Muscle layer of colon (tissue), 2 donors: ENCODE measurements around the gene KSR1.
"Not testable (repeated sequence)": the region's sequence is repeated elsewhere in the genome, so short reads cannot be mapped to it uniquely, and the experiment has no call there.

ENCODE experiments used
- H3K27ac ChIP-seq: one replicate; pipeline ENCODE4 v1.7.0; 2013; ENCODE audit warnings: low read depth, mild to moderate bottlenecking, low read length, moderate library complexity
- H3K27me3 ChIP-seq, 2 donors: one replicate each; pipeline ENCODE4 v1.7.0; 2013; ENCODE audit warnings: low read length in 2 of 2, mild to moderate bottlenecking in 2 of 2; ENCODE audit not compliant: insufficient read depth in 2 of 2, control insufficient read depth in 1 of 2
- H3K36me3 ChIP-seq: one replicate; pipeline ENCODE4 v1.7.0; 2013; ENCODE audit warnings: mild to moderate bottlenecking, low read length; ENCODE audit not compliant: insufficient read depth
- H3K4me1 ChIP-seq: one replicate; pipeline ENCODE4 v1.7.0; 2013; ENCODE audit warnings: mild to moderate bottlenecking, low read length; ENCODE audit not compliant: insufficient read depth
- H3K4me3 ChIP-seq, 2 donors: one replicate each; pipeline ENCODE4 v1.7.0; 2013; ENCODE audit warnings: low read length in 2 of 2, low read depth in 1 of 2, mild to moderate bottlenecking in 1 of 2, moderate library complexity in 1 of 2
- H3K9ac ChIP-seq: one replicate; pipeline ENCODE4 v1.7.0; 2013; ENCODE audit warnings: low read length
- H3K9me3 ChIP-seq: one replicate; pipeline ENCODE4 v1.7.0; 2013; ENCODE audit warnings: mild to moderate bottlenecking, low read length
- donor health status: abdominal sarcoma.
- donor health status: Adenocarcinoma of cecum.

The KSR1 gene

DNA sequence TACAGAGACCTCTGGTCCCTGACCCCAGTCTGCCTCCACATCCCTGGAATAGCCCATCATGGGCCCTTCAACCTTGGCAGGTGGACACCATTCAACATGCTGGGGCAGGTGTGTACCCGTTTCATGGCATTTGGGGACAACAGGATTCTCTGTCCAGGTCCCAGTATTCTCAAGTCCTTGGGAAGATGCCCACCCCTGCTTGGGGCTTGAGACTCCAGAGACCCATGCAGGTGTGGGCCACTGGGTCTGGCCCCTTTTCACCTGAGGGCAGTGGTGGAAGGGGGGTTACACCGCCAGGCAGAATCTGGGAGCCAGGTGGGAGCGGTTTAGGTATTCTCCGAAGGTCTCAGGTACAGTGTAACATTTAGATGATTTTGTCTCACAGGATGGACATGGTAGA is 37.1 kb upstream of the KSR1 start:
- no peaks in the 10 kb centered on the region for H3K4me1 ChIP-seq
- no peak overlapping the region for H3K4me3 ChIP-seq
- H3K9ac ChIP-seq: no peak overlapping the region
- no peaks in the 10 kb centered on the region for H3K9me3 ChIP-seq
- no peak overlapping the region for H3K27ac ChIP-seq
- no peaks in the 10 kb centered on the region for H3K27me3 ChIP-seq
- no peaks in the 10 kb centered on the region for H3K36me3 ChIP-seq

DNA sequence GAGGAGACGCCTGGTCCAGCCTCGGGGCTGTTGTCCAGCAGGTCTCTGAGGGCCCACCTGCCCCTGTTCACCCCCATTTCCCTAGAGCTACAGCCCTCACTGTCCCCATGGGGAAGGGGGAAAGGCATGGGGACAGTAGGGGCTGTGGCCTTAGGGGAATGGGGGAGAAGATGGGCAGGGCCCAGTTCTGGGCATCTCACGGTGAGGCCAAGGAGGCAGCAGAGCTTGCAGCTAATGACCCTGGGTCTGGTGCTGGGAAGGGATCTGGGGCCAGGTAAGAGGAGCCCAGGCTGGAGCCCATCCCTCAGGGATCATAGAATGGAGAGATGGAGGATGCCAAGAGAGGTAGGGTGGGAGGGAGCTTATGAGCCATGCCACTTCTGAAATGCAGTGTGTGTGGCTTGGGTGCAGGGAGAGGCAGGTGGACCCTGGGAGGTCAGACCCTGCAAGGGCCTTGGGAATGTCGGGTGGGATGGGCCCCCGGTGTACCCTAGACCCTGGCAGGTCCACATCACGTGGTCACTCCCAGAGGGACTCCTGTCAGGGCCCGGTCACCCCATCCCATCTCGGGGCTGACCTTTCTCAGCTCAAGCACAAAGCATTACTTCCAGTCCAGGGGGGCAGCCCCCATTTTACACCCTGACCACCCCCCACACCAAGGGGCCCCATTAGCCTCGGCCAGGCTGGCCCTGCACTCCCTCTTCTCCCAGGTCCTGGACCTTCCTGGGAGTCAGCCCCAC is 35.9 kb upstream of the KSR1 start:
- Histone ChIP-seq H3K4me1 (no peaks in the 10 kb centered on the region), H3K27ac (no peak overlapping the region), H3K4me3 (no peak overlapping the region), H3K36me3 (no peaks in the 10 kb centered on the region), H3K27me3 (no peaks in the 10 kb centered on the region), H3K9ac (no peak overlapping the region), H3K9me3 (no peaks in the 10 kb centered on the region)

DNA sequence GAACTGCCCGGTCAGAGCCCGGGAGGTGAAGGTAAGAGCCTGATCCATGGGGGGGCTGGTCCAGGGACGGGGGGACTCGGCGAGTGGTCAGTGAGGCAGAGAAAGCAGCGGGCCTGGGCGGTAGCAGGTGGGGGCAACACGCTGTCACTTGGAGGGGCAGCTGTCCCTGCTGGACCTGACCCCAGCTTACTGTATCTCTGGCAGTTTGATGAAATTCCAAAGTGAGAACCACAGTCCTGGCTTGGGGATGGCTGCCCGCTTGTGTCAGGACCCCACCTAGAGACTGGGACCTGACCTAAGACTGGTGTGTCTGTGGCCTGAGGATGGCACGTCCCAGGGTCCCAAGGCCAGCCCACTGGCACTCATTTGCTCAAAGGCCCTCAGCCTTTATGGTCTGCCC is 35.1 kb upstream of the KSR1 start:
- Histone ChIP-seq H3K4me3 (no peak overlapping the region), H3K4me1 (no peaks in the 10 kb centered on the region), H3K36me3 (no peaks in the 10 kb centered on the region), H3K9me3 (no peaks in the 10 kb centered on the region), H3K27me3 (no peaks in the 10 kb centered on the region), H3K27ac (no peak overlapping the region), H3K9ac (no peak overlapping the region)

DNA sequence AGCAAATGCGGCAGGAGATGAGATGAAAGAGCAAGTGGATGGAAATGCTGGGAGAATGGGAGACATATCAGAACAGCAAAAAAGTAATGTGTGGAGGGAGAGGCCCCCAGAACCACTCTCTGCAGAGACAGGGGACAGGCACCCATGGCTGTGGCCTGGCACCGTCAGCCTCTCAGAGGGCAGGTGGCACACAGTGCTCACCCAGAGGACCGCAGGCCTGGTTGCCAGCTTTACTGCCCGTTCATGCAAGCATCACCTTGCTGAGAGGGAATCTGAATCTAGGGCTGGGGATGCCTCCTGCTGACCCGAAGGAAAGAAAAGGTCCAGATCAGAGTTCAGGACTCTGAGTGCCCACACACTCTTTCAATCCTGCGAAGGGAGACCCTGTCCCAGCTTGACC is 34.6 kb upstream of the KSR1 start:
- not testable (repeated sequence) for H3K36me3 ChIP-seq, H3K9me3 ChIP-seq, H3K4me1 ChIP-seq, H3K27me3 ChIP-seq, H3K27ac ChIP-seq, H3K4me3 ChIP-seq, H3K9ac ChIP-seq

DNA sequence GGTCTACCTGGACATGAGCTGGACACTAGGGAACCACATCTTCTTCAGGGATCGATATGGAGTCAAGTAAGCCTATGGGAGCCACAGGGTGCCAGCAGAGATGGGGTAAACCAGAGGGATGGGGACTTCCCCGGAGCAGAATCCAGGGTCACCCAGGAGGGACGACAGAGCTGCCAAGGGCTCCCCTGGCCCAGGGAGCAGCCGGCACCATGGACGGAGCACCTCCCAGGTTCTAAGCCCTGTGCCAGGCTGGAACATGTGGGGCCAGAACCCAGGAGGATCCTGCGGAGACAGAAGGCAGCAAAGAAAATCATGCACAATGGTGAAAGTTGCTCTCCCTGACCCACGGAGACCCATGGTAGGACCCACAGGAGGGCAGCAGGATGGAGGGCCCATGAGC is 33.6 kb upstream of the KSR1 start:
- no peaks in the 10 kb centered on the region for H3K9me3 ChIP-seq

DNA sequence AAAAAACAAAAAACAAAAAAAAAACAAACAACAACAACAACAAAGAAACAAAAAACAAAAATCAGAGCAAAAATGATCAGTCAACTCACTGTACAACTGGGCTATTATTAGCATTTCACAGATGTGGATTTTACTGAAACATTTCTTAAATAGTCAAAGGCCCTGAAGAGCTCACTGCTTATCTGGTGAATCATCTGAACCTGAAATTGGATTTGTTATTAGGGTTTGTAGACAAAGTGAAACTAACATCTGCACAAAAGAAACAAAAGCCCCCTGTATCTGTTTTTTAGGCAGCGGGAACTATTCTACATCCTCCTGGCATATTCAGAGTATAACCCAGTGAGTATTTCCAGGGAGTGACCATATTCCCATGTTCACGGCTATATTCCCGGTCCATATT is 32.6 kb upstream of the KSR1 start:
- Histone ChIP-seq H3K27me3 (no peaks in the 10 kb centered on the region), H3K36me3 (no peaks in the 10 kb centered on the region), H3K27ac (no peak overlapping the region), H3K4me1 (no peaks in the 10 kb centered on the region), H3K4me3 (no peak overlapping the region), H3K9ac (no peak overlapping the region), H3K9me3 (no peaks in the 10 kb centered on the region)

More for the DNA sequence above, 33.6 kb upstream of the KSR1 start:
- no peaks in the 10 kb centered on the region for H3K36me3 ChIP-seq
- no peaks in the 10 kb centered on the region for H3K27me3 ChIP-seq
- H3K27ac ChIP-seq: no peak overlapping the region
- no peak overlapping the region for H3K9ac ChIP-seq
- H3K4me1 ChIP-seq: no peaks in the 10 kb centered on the region
- H3K4me3 ChIP-seq: no peak overlapping the region

DNA sequence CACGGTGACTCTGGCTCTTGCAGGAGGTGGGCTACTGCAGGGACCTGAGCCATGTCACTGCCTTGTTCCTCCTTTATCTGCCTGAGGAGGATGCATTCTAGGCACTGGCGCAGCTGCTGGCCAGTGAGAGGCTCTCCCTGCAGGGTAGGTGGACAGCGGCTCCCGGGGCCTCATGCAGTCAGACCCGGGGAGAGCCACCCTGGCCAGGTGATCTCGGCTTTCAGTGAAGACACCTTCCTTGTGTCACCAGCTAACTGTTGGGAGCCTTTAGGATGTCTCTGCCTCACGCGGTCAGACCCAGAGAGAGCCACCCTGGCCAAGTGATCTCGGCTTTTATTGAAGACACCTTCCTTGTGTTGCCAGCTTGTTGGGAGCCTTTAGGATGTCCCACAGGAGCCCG is 31.7 kb upstream of the KSR1 start:
- H3K27me3 ChIP-seq: no peaks in the 10 kb centered on the region
- H3K36me3 ChIP-seq: no peaks in the 10 kb centered on the region
- H3K4me3 ChIP-seq: no peak overlapping the region
- no peaks in the 10 kb centered on the region for H3K4me1 ChIP-seq
- no peak overlapping the region for H3K27ac ChIP-seq
- no peaks in the 10 kb centered on the region for H3K9me3 ChIP-seq
- no peak overlapping the region for H3K9ac ChIP-seq

DNA sequence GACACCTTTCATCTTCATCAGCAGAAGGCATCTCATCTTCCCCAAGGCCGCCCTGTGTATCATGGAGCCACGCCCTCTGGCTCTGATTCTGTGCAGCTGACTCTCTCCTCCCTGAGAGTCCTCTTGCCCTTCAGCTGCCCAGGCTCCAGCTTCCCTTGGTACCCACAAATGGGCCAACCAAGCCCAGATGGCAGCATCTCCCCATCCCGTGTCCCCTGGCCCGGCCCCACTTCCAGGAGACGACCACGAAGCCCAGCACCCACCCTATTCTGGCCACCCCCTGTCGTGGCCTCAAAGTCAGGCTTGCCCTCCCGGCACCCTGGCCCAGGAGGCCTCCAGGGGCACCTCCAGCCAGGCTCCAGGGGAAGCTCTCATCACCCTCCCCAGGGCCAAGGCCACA is 31.3 kb upstream of the KSR1 start:
- Histone ChIP-seq H3K9me3 (no peaks in the 10 kb centered on the region), H3K36me3 (no peaks in the 10 kb centered on the region), H3K4me1 (no peaks in the 10 kb centered on the region)

DNA sequence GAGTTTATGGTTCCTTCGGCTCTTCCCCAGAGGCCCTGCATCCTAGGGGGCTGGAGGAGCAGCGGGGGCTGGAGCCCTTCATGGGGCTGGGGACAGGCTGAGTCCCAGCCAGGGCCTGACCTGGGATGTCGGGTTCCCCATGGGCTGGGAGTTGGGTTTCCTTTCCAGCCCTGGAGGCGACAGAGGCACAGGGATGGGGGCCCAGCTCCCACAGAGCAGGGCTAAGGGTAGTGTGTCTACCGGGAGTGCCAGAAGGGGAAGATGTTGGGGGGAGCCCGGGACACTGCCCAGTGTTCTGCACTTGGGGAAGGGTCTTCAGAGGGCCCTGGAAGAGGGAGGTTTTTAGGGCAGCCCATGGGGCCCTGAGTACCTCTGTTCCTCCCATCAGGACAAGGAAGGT is 30.7 kb upstream of the KSR1 start:
- not testable (repeated sequence) for H3K4me1 ChIP-seq, H3K27ac ChIP-seq, H3K27me3 ChIP-seq, H3K9me3 ChIP-seq, H3K9ac ChIP-seq, H3K36me3 ChIP-seq, H3K4me3 ChIP-seq

More for the DNA sequence above, 31.3 kb upstream of the KSR1 start:
- no peak overlapping the region for H3K9ac ChIP-seq
- H3K4me3 ChIP-seq: no peak overlapping the region
- H3K27ac ChIP-seq: no peak overlapping the region
- no peaks in the 10 kb centered on the region for H3K27me3 ChIP-seq

DNA sequence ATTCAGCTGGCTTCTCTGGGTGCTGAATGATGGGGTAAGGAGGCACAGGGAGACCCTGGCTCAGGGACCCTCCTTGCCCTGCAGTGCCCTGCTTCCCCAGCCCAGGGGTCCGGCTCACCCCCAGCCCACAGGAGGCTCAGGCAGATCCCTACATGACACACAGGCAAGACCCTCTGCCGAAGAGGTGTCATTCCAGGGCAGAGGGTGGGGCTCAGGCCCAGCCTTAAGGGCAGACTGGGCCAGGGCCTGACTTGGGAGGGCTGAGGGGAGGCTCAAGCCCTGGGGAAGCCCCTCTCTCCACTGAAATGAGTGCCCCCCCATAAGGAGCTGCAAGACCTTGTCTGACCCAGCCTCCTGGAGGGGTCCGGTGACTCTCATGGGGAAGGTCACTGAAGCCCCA is 30.3 kb upstream of the KSR1 start:
- Histone ChIP-seq H3K27ac (no peak overlapping the region), H3K36me3 (no peaks in the 10 kb centered on the region), H3K4me1 (no peaks in the 10 kb centered on the region)

DNA sequence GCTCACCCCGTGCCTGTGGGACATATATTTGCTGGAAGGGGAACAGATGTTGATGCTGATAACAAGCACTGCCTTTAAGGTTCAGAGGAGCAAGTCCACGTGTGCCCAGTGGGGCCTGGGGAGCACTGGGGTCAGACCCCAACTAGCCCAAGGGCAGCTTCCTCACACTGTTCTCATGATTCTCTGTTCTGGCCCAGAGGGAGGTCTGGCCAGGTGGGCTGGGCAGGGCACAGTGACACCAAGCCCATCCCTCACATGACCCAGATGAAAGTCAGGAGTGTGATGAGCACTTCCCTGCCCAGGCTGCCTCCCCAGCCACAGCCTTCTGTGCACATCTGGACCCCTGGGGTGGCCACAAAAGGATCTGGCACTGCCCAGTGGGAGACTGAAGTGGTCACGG is 29.8 kb upstream of the KSR1 start:
- not testable (repeated sequence) for H3K9me3 ChIP-seq, H3K4me1 ChIP-seq, H3K27me3 ChIP-seq, H3K9ac ChIP-seq, H3K36me3 ChIP-seq, H3K27ac ChIP-seq, H3K4me3 ChIP-seq

More for the DNA sequence above, 30.3 kb upstream of the KSR1 start:
- Histone ChIP-seq H3K9ac (no peak overlapping the region), H3K4me3 (no peak overlapping the region), H3K9me3 (no peaks in the 10 kb centered on the region), H3K27me3 (no peaks in the 10 kb centered on the region)

DNA sequence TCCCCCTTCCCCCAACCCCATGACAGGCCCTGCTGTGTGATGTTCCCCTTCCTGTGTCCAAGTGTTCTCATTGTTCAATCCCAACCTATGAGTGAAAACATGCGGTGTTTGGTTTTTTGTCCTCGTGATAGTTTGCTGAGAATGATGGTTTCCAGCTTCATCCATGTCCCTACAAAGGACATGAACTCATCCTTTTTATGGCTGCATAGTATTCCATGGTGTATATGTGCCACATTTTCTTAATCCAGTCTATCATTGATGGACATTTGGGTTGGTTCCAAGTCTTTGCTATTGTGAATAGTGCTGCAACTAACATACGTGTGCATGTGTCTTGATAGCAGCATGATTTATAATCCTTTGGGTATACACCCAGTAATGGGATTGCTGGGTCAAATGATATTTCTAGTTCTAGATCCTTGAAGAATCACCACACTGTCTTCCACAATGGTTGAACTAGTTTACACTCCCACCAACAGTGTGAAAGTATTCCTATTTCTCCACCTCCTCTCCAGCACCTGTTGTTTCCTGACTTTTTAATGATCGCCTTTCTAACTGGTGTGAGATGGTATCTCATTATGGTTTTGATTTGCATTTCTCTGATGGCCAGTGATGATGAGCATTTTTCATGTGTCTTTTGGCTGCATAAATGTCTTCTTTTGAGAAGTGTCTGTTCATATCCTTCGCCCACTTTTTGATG is 28.9 kb upstream of the KSR1 start:
- H3K36me3 ChIP-seq, H3K4me1 ChIP-seq, H3K27me3 ChIP-seq, H3K27ac ChIP-seq, H3K9ac ChIP-seq, H3K4me3 ChIP-seq, H3K9me3 ChIP-seq: not testable (repeated sequence)
